Fibroblast of the aortic adventitia (primary cell): ENCODE measurements around the gene TCERG1. TPM values are rescaled to one million over a fixed set of nuclear protein-coding genes. Genes with fewer than 3 reads are reported as not detected.

ENCODE experiments used
- DNase-seq: peaks from one replicate; pipeline ENCODE4 v3.0.0-alpha.2; 2010; ENCODE audit warnings: low read depth
- H3K4me3 ChIP-seq: 2 replicates; pipeline ENCODE4 v1.5.1; 2011; ENCODE audit warnings: low read depth, mild to moderate bottlenecking, control low read depth, low read length, moderate library complexity
- total RNA-seq: library from RNA; depleted of rRNA; stranded (reverse); fragments of >200 nt; gene quantifications from 2 replicates; pipeline ENCODE4 v1.2.3, GENCODE V29; 2012; ENCODE audit warnings: low replicate concordance
- TF ChIP-seq, protein P1 (sequence below): IDR thresholded peaks from 2 replicates; pipeline ENCODE4 v1.5.1; 2011; ENCODE audit warnings: mild to moderate bottlenecking, low read length, control low read depth, inconsistent platforms; ENCODE audit not compliant: insufficient read depth

TCERG1 gene
- total RNA-seq, 1 donor = 66.4 TPM

DNA sequence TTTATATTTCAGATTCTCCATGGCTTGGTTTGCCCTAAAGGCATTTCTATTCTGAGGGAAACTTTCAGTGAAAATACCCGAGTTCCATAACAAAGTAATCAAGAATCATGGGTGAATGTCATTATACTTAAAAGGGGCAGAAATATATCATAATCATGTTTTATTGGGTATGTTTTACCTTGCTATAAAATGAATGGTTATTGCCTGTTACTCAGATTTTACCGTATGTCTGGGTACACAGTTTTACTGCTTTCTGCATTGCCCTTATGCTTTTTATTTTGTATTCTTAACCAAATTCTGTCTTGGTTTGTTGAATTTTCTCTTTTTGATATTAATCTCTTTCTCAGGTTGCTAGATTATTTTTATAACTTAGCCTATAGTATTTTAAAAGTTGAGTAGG is 66.3 kb downstream of the TCERG1 start:
- H3K4me3 ChIP-seq = no peak overlapping the region
- TF ChIP-seq, protein P1, sequence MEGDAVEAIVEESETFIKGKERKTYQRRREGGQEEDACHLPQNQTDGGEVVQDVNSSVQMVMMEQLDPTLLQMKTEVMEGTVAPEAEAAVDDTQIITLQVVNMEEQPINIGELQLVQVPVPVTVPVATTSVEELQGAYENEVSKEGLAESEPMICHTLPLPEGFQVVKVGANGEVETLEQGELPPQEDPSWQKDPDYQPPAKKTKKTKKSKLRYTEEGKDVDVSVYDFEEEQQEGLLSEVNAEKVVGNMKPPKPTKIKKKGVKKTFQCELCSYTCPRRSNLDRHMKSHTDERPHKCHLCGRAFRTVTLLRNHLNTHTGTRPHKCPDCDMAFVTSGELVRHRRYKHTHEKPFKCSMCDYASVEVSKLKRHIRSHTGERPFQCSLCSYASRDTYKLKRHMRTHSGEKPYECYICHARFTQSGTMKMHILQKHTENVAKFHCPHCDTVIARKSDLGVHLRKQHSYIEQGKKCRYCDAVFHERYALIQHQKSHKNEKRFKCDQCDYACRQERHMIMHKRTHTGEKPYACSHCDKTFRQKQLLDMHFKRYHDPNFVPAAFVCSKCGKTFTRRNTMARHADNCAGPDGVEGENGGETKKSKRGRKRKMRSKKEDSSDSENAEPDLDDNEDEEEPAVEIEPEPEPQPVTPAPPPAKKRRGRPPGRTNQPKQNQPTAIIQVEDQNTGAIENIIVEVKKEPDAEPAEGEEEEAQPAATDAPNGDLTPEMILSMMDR = no peak
- no peak for DNase-seq

DNA sequence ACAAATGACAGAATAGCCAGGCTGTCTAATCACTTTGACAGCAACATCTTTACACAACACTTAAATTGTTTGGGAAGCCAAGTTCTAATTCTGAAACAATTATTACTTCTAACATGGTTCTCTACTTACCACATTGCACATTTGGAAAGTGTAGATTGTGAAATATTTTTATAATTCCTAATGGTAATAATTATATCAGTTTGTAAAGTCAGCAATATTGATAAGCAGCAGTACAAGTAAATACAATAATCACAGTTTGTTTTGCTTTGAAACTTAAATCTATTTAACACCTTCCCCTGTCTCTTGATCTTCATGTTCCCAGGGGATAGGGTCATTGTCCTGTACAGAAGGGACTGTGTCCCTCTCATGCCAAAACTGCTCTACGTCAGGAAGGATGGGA is 67.4 kb downstream of the TCERG1 start:
- DNase-seq = no peak
- TF ChIP-seq, protein P1 = no peak
- no peak overlapping the region for H3K4me3 ChIP-seq

DNA sequence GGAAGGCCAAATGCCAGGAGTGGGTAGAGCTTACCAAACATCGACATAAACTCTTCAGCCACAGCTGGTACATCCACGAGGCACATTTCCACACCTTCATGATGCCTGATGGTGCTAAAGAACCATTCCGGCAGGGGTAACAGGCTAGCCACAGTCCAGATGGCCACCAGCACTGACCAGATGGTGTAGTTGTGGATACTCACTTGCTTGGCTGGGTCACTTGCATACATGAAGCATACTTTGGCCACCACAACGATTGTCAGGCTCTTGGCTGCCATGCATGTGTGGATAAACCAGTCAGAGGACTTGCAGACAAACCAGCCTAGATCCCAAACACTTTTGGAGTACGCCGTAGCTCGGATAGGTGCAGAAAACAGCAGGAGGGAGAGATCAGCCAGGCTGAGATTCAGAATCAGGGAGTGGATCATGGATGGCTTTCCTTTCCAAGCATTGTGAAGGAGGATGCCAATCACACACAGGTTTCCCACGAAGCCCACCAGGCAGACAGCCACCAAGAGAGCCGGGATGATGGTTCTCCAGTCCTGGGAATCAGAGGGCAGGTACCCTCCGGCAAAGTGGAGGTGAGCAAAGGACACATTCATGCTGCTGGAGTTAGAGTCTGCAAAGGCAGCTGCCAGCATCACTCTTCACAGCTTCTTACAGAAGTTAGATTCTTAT is 68.5 kb downstream of the TCERG1 start:
- H3K4me3 ChIP-seq = no peak overlapping the region

DNA sequence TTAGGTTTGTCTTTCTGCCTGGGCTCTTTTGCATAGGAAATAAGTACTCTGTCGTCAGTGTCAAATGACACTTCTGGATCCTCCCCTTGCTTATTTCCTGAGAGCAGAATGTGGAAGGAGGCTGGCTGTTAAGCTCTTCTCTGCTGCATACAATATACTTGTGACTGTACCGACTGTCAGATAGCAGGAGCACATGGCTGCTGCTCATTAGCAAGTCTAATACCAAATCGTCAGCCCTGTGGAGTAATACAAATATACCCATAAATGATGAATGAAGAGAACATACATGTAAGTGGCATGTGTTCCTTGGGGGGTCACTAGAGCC is 69.0 kb downstream of the TCERG1 start, which contains the start of gene GPR151:
GPR151 (minus strand) TSS at position 40 of the 325 bp plus-strand sequence. CDS start 77 bp downstream, outside the sequence.
- DNase-seq = no peak
- TF ChIP-seq, protein P1 = no peak
- H3K4me3 ChIP-seq = no peak within 1 kb of the TSS

More for the DNA sequence above, 68.5 kb downstream of the TCERG1 start:
- TF ChIP-seq, protein P1 = no peak
- no peak for DNase-seq

DNA sequence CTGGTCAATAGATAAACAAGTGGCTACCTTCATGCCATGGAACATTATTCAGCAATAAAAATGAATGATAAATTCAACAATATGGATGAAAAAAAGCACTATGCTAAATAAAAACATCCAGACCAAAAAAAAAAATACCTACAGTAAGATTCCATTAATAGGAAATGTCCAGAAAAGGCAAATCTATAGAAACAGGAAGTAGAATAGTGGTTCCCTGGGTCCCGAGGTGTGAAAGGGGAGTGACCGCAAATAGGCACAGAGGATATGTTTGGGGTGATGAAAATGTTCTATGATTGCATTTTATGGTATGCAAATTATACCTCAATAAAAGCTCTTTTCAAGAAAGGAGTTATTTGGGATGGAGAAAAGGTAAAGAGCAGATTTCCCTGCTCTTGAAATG is 72.4 kb downstream of the TCERG1 start:
- DNase-seq = no peak
- TF ChIP-seq, protein P1 = no peak
- no peak overlapping the region for H3K4me3 ChIP-seq

DNA sequence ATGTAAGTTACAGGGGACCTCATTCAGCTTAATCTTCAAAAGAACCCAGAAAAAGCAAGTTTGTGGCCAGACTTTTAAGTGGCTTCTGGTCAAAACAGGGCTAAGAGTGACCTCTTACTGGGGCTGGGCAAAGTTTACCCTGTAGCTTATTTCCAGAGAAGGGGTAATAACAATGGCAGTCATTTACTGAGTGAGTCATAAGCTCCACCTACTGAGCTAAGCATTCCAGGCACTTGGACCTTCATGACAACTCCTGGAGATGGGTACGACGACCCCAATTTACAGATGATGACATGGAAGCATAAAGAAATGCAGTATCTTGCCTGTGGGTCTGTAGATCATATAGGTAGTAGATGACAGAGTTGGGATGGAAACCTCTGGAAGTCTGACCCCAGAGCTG is 73.6 kb downstream of the TCERG1 start:
- no peak for DNase-seq

More for the DNA sequence above, 73.6 kb downstream of the TCERG1 start:
- H3K4me3 ChIP-seq = no peak overlapping the region
- TF ChIP-seq, protein P1 = no peak
